ENCODE data around the gene EPB41L5.
"Not testable (repeated sequence)": the region's sequence is repeated elsewhere in the genome, so short reads cannot be mapped to it uniquely, and the experiment has no call there.

Gene EPB41L5

GRCh38 chr2:120142528-120143219 is 129.8 kb downstream of the EPB41L5 start:
- no peak for DNase-seq

- DNase-seq: no peak
These were observed 135.4 kb downstream of the EPB41L5 start for GRCh38 chr2:120148229-120148628.

- no peak for DNase-seq
These were observed 135.8 kb downstream of the EPB41L5 start for GRCh38 chr2:120148669-120149068.

GRCh38 chr2:120149406-120149805 is 136.5 kb downstream of the EPB41L5 start:
- DNase-seq: no peak

- no peak for DNase-seq
These were observed 137.2 kb downstream of the EPB41L5 start for GRCh38 chr2:120150040-120150482.

GRCh38 chr2:120155308-120155707 is 142.4 kb downstream of the EPB41L5 start:
- no peak for DNase-seq

- not testable (repeated sequence) for DNase-seq
These were observed 145.8 kb downstream of the EPB41L5 start for GRCh38 chr2:120158658-120159057.

- DNase-seq: no peak
These were observed 148.3 kb downstream of the EPB41L5 start for GRCh38 chr2:120161190-120161589.

- no peak for DNase-seq
These were observed 149.8 kb downstream of the EPB41L5 start for GRCh38 chr2:120162716-120163115.

- DNase-seq: no peak
These were observed 154.4 kb downstream of the EPB41L5 start for GRCh38 chr2:120167272-120167671.

GRCh38 chr2:120169020-120169419 is 156.1 kb downstream of the EPB41L5 start:
- DNase-seq: no peak

GRCh38 chr2:120174963-120175581 is 162.2 kb downstream of the EPB41L5 start:
- no peak for DNase-seq

- DNase-seq: no peak
These were observed 163.6 kb downstream of the EPB41L5 start for GRCh38 chr2:120176526-120176925.

- no peak for DNase-seq
These were observed 164.2 kb downstream of the EPB41L5 start for GRCh38 chr2:120177001-120177621.

GRCh38 chr2:120177973-120178372 is 165.1 kb downstream of the EPB41L5 start:
- no peak for DNase-seq

GRCh38 chr2:120179396-120179795 is 166.5 kb downstream of the EPB41L5 start:
- no peak for DNase-seq

- no peak for DNase-seq
These were observed 167.2 kb downstream of the EPB41L5 start for GRCh38 chr2:120180066-120180465.

- no peak for DNase-seq
These were observed 169.2 kb downstream of the EPB41L5 start for GRCh38 chr2:120182019-120182560.

GRCh38 chr2:120189189-120189588 is 176.3 kb downstream of the EPB41L5 start:
- DNase-seq: no peak

GRCh38 chr2:120192280-120192679 is 179.4 kb downstream of the EPB41L5 start:
- DNase-seq: no peak

- DNase-seq: no peak
These were observed 182.7 kb downstream of the EPB41L5 start for GRCh38 chr2:120195553-120195952.

GRCh38 chr2:120199817-120200459 is 187.1 kb downstream of the EPB41L5 start:
- not testable (repeated sequence) for DNase-seq

Measured in NCI-H1436 treated with DMSO at 0.1 percent for 48 hours (cell line).